Pancreas (tissue), 10 donors: ENCODE measurements around the gene SND1. TPM values are rescaled to one million over a fixed set of nuclear protein-coding genes. Genes with fewer than 3 reads are reported as not detected.

Experiments
- ATAC-seq, 4 donors: fragments of 200-7000 bp; cut with Tn5 transposase; one replicate each; pipeline versions ENCODE4 v1.8.0 to v1.9.1; 2020; ENCODE audit warnings: mild to moderate bottlenecking in 4 of 4, moderate library complexity in 4 of 4
- DNase-seq, 6 donors: peaks; one replicate each; pipeline ENCODE4 v3.0.0-alpha.2; 2020
- FAIRE-seq: peaks from 2 replicates; lab custom pipeline; 2012; peaks lifted over from hg19 to GRCh38; lab: Jason Lieb, UNC
- H3K27ac ChIP-seq, 4 donors: fragments of 200-600 bp; sonication (generic); 1 replicate in 3 of 4; 2 replicates in 1 of 4; pipeline versions ENCODE4 v1.5.0 to v1.8.0; 2020
- H3K27me3 ChIP-seq, 4 donors: fragments of 200-600 bp; one replicate each; pipeline ENCODE4 v1.8.0; 2021
- H3K36me3 ChIP-seq, 3 donors: fragments of 200-600 bp; sonication (generic) in 1 of 3; one replicate each; pipeline versions ENCODE4 v1.5.0 to v1.8.0; 2020 to 2021
- H3K4me1 ChIP-seq, 3 donors: fragments of 200-600 bp; one replicate each; pipeline ENCODE4 v1.8.0; 2021
- H3K4me3 ChIP-seq, 4 donors: fragments of 200-600 bp; sonication (generic) in 2 of 4; one replicate each; pipeline versions ENCODE4 v1.5.0 to v1.8.0; 2020 to 2021
- H3K9me3 ChIP-seq, 4 donors: fragments of 200-600 bp; one replicate each; pipeline ENCODE4 v1.8.0; 2021
- WGBS, 2 donors: extraction: QIAGEN DNeasy Blood & Tissue Kit; methylation state at CpG; one replicate each; pipeline ENCODE4 v1.1.7; 2013; 5-methylcytosine and 5-hydroxymethylcytosine counted together
- intact Hi-C, 3 donors: fragments of 100-400 bp; cut with DNase I; formaldehyde crosslinking; loops; one replicate each; pipeline versions ENCODE4 v1.11.1 to v1.14.2; 2022
- polyA plus RNA-seq, 2 donors: library from polyadenylated mRNA; stranded (reverse); fragments of 200-250 nt; gene quantifications; one replicate each; pipeline ENCODE4 v1.2.3, GENCODE V29; 2013
- total RNA-seq, 6 donors: library from RNA; stranded (reverse); fragmentation: NEBNext Ultra II Directional in 4 of 6; extraction: Animal tissue kit (Norgen Biotek cat#: 25700) in 4 of 6; gene quantifications; one replicate each; pipeline versions ENCODE4 v1.2.1 to v1.2.4, GENCODE V29; 2021 to 2023
- TF ChIP-seq, protein P1 (sequence below), 4 donors: fragments of 200-600 bp; sonication (generic) in 3 of 4; IDR thresholded peaks; one replicate each; pipeline versions ENCODE4 v1.5.0 to v1.8.0; 2021; ENCODE audit warnings: antibody characterized with exemption in 4 of 4
- donor health status: healthy with polysubstance abuse.
- donor health status: DM: no; HTN: no; CAD: no; lungs with moderate emphysema.
- donor health status: DM: no; HTN: no; CAD: no.
- donor health status: control.
- donor health status: control.
- donor health status: Bipolar disorder and iron deficiency.
- donor health status: DM: yes; HTN: yes; CAD: no.
- donor health status: DM: no; HTN: no; CAD: no.
- donor health status: DM: no; HTN: no; CAD: no.
- donor health status: DM: yes; HTN: yes; CAD: no.

SND1 gene
- total and polyA plus RNA-seq, 8 donors, result 84.1 to 308 (median 225) TPM

GRCh38 chr7:128031901-128032604 is 380.1 kb downstream of the SND1 start:
- FAIRE-seq, result no peak
- intact Hi-C loops, result no loop called here
- peak in 3 of 4 donors; percentile 57 to 63 (median 59) for ATAC-seq
- Histone ChIP-seq H3K36me3 (no peaks in the 10 kb centered on the region), H3K27ac (no peak overlapping the region), H3K9me3 (no peaks in the 10 kb centered on the region), H3K4me1 (peaks cover 0 to 4% (median 2%) of the 10 kb centered on the region in 3 donors), H3K4me3 (peak overlapping the region in 2 of 4 donors; percentile 25 to 41), H3K27me3 (no peaks in the 10 kb centered on the region)
- DNase-seq, result no peak
- WGBS, 2 donors, result 62 to 64% methylated on average over 56 to 87 of the region's 87 CpGs
- TF ChIP-seq, protein P1, sequence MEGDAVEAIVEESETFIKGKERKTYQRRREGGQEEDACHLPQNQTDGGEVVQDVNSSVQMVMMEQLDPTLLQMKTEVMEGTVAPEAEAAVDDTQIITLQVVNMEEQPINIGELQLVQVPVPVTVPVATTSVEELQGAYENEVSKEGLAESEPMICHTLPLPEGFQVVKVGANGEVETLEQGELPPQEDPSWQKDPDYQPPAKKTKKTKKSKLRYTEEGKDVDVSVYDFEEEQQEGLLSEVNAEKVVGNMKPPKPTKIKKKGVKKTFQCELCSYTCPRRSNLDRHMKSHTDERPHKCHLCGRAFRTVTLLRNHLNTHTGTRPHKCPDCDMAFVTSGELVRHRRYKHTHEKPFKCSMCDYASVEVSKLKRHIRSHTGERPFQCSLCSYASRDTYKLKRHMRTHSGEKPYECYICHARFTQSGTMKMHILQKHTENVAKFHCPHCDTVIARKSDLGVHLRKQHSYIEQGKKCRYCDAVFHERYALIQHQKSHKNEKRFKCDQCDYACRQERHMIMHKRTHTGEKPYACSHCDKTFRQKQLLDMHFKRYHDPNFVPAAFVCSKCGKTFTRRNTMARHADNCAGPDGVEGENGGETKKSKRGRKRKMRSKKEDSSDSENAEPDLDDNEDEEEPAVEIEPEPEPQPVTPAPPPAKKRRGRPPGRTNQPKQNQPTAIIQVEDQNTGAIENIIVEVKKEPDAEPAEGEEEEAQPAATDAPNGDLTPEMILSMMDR (IDR thresholded peaks at IDR 0.05), result no peak

DNA sequence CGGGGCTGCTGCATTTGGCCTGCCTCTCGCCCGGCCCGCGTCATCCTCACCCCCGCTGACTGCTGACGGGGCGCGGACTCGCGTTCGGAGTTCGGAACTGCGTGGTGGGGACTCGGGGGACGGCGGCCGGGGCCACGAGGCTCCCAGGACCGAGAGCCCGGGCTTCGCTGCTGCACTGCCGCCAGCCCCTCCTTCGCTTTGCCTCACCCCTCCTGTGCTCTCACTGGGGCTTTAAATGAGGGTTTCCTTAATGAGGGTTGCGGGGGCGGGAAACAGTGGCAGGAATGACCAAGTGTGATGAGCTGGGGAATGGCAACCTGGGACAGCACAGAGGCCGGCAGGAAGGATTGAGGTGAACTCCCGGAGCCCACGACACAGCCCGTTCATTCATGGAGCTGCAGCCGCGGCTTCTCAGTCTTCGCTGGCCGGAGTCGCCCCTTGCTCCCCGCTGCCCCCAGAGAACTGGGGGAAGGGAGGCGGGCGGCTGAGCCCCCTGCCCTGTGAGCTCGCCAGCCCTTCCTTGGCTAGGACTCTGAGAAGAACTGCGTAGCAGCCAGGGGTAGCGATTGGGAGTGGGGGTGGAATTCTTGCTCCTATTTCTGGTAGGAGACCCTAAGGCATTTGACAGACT is 380.7 kb downstream of the SND1 start:
- TF ChIP-seq, protein P1 (IDR thresholded peaks at IDR 0.05), result no peak
- peak in 1 of 6 donors; percentile 67 for DNase-seq
- intact Hi-C loops, result no loop called here
- Histone ChIP-seq H3K27me3 (no peaks in the 10 kb centered on the region), H3K36me3 (no peaks in the 10 kb centered on the region), H3K4me1 (peaks cover 0 to 4% (median 2%) of the 10 kb centered on the region in 3 donors), H3K4me3 (peak overlapping the region in 2 of 4 donors; percentile 25 to 41), H3K9me3 (no peaks in the 10 kb centered on the region), H3K27ac (no peak overlapping the region)
- no peak for ATAC-seq
- 78 to 82% methylated on average over 38 to 41 of the region's 41 CpGs for WGBS, 2 donors
- FAIRE-seq, result no peak

- ATAC-seq, result no peak
- FAIRE-seq, result no peak
- no peak for DNase-seq
- Histone ChIP-seq H3K27ac (no peak overlapping the region), H3K4me3 (no peak overlapping the region), H3K9me3 (no peaks in the 10 kb centered on the region), H3K36me3 (no peaks in the 10 kb centered on the region), H3K27me3 (no peaks in the 10 kb centered on the region), H3K4me1 (peaks cover 0 to 4% (median 2%) of the 10 kb centered on the region in 3 donors)
- TF ChIP-seq, protein P1 (IDR thresholded peaks at IDR 0.05), result no peak
- intact Hi-C loops, result no loop called here
- 62 to 63% methylated on average over 9 of the region's 9 CpGs for WGBS, 2 donors
Measured at GRCh38 chr7:128033246-128033645, 381.3 kb downstream of the SND1 start.

GRCh38 chr7:128034825-128035224 is 382.8 kb downstream of the SND1 start:
- H3K4me1 ChIP-seq, result peaks cover 0 to 4% (median 2%) of the 10 kb centered on the region in 3 donors
- TF ChIP-seq, protein P1 (IDR thresholded peaks at IDR 0.05), result no peak
- no peaks in the 10 kb centered on the region for H3K36me3 ChIP-seq
- no peaks in the 10 kb centered on the region for H3K9me3 ChIP-seq
- intact Hi-C loops, result no loop called here
- no peak overlapping the region for H3K4me3 ChIP-seq
- WGBS, 2 donors, result 38 to 55% methylated on average over 2 of the region's 2 CpGs
- FAIRE-seq (no peak), ATAC-seq (no peak), DNase-seq (no peak)
- no peaks in the 10 kb centered on the region for H3K27me3 ChIP-seq
- H3K27ac ChIP-seq, result no peak overlapping the region
